Ishikawa (cell line): ENCODE data around the gene ARID3B.

Source experiments
- CEBPB ChIP-seq: IDR thresholded peaks from 2 replicates; pipeline ENCODE4 v1.6.1; 2012
- EP300 ChIP-seq: IDR thresholded peaks from 2 replicates; pipeline ENCODE4 v1.6.1; 2012; ENCODE audit warnings: borderline replicate concordance
- MAX ChIP-seq: IDR thresholded peaks from 2 replicates; pipeline ENCODE4 v1.6.1; 2012
- RAD21 ChIP-seq: IDR thresholded peaks from 2 replicates; pipeline ENCODE4 v1.6.1; 2012; ENCODE audit warnings: low read depth
- REST ChIP-seq: IDR thresholded peaks from 2 replicates; pipeline ENCODE4 v1.6.1; 2012; ENCODE audit warnings: low read depth, mild to moderate bottlenecking
- TAF1 ChIP-seq: IDR thresholded peaks from 2 replicates; pipeline ENCODE4 v1.6.1; 2012; ENCODE audit warnings: low read depth, mild to moderate bottlenecking

- TF ChIP-seq RAD21, result no peak
- no peak for TF ChIP-seq REST
- TF ChIP-seq MAX, result no peak
- no peak for TF ChIP-seq EP300
- no peak for TF ChIP-seq CEBPB
- no peak for TF ChIP-seq TAF1
Measured at GRCh38 chr15:74612677-74613076, 71.7 kb downstream of the ARID3B start.
